GM19043 (cell line): ENCODE data around the gene IVD.
"Not testable (repeated sequence)": the region's sequence is repeated elsewhere in the genome, so short reads cannot be mapped to it uniquely, and the experiment has no call there.

Source experiments
- ATAC-seq: cut with Tn5 transposase; IDR thresholded peaks from one replicate; pipeline ENCODE4 v1.9.1; 2021; ENCODE audit warnings: low read depth; ENCODE audit not compliant: unreplicated experiment

IVD gene

GRCh38 chr15:40453941-40454340 is 48.3 kb downstream of the IVD start:
- ATAC-seq: not testable (repeated sequence)

GRCh38 chr15:40454904-40455391 is 49.4 kb downstream of the IVD start:
- ATAC-seq: no peak

GRCh38 chr15:40456299-40456712 is 50.7 kb downstream of the IVD start:
- no peak for ATAC-seq

DNA sequence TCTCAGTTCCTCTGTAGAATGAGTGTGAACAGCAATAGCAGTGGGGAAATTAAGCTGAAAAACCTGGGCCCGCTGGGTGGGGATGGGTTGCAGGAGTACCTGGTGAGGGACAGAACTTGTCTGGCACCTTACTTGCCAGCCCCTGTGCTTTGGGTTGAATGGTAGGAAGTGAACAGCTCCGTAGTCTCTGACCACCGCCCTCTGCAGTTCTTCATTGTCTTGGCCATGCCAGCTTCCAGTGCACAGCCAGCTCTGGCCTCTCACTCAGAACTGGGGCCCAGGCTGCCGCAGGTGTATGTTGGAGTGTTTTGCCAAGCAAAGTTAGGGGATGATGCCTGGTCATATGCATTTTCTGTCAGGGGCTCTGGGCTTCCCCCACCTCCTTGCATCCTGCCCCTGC is 51.1 kb downstream of the IVD start:
- ATAC-seq: no peak

DNA sequence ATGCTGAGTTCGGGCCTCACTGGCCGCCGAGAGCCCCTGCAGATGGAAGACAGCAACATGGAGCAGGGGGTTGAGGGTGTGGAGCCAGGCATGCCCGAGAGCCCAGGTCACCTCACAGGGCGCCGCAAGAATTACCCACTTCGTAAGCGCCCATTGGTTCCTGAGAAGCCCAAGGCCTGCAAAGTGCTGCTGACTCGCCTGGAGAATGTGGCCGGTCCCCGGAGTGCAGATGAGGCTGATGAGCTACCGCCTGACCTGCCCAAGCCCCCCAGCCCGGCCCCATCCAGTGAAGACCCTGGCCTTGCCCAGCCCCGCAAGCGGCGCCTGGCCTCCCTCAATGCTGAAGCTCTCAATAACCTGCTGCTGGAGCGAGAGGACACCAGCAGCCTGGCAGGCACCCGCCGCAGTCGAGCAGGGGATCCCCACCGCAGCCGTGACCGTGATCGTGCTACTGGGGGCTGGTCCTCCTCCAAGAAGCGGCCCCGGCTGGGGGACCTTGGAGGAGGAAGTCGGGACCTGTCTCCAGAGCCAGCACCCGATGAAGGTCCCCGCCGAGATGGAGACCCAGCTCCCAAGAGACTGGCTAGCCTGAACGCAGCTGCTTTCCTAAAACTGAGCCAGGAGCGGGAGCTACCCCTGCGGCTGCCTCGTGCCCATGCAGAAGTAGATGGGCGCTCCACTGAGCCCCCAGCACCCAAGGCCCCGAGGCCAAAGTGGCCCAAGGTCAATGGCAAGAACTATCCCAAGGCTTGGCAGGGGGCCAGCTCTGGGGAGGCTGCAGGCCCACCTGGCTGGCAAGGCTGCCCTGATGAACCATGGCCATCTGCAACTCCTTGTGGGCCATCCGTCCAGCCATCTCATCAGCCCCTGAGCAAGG is 53.1 kb downstream of the IVD start:
- no peak for ATAC-seq

- no peak for ATAC-seq
These were observed 53.9 kb downstream of the IVD start for GRCh38 chr15:40459391-40460015.

DNA sequence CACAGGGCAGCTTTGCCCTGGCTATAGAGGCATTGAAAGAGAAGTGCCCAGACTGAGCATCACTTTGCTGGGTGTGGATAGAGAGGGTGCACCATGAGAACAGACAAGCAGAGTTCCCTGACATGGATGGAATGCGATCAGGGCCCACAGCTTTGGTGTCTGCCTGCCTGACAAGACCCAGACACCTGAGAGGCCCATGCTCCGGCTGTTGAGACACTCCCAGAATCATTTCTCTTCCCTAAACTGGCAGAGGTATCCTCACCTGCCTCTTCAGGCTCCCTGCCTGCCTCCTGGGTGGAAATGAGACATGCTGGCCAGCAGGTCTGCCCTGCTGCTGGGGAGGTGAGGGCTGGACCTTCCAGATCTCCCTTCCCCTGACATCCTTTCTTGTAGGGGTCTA is 54.8 kb downstream of the IVD start:
- no peak for ATAC-seq

GRCh38 chr15:40461958-40462357 is 56.4 kb downstream of the IVD start:
- ATAC-seq: no peak

- no peak for ATAC-seq
These were observed 57.7 kb downstream of the IVD start for GRCh38 chr15:40463279-40463678.

GRCh38 chr15:40463886-40464545 is 58.4 kb downstream of the IVD start:
- ATAC-seq: no peak

DNA sequence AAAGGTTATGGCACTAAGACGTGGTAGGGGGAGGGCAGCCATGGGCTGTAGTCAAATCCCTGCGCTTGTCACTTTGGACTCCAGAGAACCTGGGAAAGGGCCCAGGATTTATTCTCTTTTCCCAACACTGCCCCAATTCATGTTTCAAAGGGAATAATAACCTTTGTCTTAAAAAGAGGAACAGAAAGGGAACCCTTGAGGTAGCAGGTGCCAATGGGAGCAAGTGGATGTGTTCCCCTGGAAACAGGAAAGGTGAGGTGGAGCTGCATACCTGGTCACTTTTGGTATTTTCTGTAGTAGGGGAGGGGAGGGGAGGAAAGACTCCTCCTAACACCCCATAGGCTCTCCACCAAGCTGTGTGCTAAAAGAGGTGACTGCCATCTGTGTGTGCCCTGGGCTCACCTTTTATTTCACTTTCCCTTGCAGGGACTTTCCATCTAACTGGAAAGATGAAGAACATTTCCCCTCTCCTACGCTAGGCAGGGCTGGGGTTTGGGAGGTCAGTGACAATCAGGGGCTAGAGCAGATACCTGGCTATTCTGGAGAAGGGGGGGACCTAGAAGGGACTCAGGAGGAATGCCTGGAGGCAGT is 59.1 kb downstream of the IVD start:
- no peak for ATAC-seq

GRCh38 chr15:40465939-40466338 is 60.3 kb downstream of the IVD start:
- no peak for ATAC-seq

DNA sequence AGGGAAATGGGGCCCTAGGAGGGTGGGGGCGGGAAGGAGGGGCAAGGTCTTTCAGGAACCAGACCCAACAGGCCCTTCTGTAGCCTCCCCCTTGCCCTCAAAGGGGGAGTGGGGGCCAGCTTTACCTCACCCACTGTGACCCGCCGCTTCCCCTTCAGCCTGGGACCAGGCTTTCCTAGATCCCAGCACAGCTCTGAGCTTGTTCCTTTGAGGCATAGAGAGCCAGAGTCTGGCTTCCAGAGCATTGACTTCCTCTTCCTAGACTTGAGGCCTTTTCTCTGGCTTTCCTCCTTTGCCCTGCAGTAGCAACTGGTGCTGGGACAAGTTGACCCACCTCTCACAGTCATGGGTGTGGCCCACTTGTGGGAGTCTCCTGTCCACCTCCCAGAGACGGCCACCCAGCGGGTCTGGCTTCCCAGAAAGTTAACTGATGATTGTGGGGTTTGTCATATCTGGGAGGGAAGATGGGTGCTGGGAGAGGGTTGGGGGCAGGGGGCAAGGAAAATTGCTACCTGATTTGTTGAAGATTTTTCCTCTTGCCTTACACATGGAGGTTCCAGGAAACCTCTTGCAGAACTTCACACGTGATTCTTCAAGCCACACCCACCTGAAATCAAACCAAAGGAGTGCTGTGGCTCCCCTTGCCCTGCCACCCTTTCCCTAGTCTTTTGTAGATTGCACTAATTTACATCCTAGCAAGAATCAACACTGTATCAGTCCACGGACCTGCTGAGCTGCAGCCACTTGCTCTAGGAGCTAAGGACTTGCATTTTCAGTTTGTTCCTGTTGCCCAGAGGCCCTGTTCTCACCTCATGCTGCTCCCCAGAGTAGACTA is 61.0 kb downstream of the IVD start:
- ATAC-seq: no peak

- ATAC-seq: no peak
These were observed 61.6 kb downstream of the IVD start for GRCh38 chr15:40467261-40467615.

GRCh38 chr15:40468898-40469331 is 63.3 kb downstream of the IVD start:
- ATAC-seq: no peak

GRCh38 chr15:40469776-40470390 is 64.3 kb downstream of the IVD start:
- no peak for ATAC-seq

GRCh38 chr15:40470423-40471104 is 65.0 kb downstream of the IVD start, which contains the start of gene CHST14:
TSS of gene CHST14 (plus strand) at chr15:40470984. CDS start at chr15:40471214, 230 bp downstream.
- ATAC-seq: peak; percentile 63
